Umbilical cord (tissue), 2 donors: ENCODE data around the gene AMD1. TPM values are rescaled to one million over a fixed set of nuclear protein-coding genes. Genes with fewer than 3 reads are reported as not detected.
"Not testable (repeated sequence)": the region's sequence is repeated elsewhere in the genome, so short reads cannot be mapped to it uniquely, and the experiment has no call there.

Experiments
- DNase-seq: peaks from one replicate; pipeline ENCODE4 v3.0.0-alpha.2; 2015; ENCODE audit warnings: low spot score
- total RNA-seq: library from RNA; depleted of rRNA; stranded (reverse); fragments of >200 nt; gene quantifications from one replicate; pipeline ENCODE4 v1.2.3, GENCODE V29; 2014; ENCODE audit warnings: low replicate concordance; ENCODE audit not compliant: insufficient read depth

Gene AMD1
- total RNA-seq, 1 donor from 2014 or later = 70.1 TPM

DNA sequence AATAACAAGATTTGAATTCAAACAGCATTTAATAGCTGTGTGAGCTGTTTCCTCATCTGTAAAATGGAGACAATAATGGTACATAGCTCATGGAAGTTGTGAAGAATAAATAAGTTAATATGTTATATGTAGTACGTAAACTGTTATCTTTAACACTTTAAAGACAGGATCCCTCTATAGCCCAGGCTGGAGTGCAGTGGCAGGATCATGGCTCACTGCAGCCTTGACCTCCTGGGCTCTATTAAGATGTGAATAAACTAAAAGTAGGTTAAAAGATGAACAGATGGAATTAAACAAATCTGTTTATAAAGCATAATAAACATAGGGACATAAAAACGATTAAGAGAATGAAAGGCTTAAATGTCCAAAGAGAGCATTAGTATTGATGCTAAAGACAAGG lies 3.0 kb downstream of the AMD1 start:
- no peak for DNase-seq

- peak; percentile 34 for DNase-seq
Observed at GRCh38 chr6:110878751-110879522, 4.4 kb downstream of the AMD1 start.

GRCh38 chr6:110880651-110881050 lies 6.1 kb downstream of the AMD1 start:
- no peak for DNase-seq

DNA sequence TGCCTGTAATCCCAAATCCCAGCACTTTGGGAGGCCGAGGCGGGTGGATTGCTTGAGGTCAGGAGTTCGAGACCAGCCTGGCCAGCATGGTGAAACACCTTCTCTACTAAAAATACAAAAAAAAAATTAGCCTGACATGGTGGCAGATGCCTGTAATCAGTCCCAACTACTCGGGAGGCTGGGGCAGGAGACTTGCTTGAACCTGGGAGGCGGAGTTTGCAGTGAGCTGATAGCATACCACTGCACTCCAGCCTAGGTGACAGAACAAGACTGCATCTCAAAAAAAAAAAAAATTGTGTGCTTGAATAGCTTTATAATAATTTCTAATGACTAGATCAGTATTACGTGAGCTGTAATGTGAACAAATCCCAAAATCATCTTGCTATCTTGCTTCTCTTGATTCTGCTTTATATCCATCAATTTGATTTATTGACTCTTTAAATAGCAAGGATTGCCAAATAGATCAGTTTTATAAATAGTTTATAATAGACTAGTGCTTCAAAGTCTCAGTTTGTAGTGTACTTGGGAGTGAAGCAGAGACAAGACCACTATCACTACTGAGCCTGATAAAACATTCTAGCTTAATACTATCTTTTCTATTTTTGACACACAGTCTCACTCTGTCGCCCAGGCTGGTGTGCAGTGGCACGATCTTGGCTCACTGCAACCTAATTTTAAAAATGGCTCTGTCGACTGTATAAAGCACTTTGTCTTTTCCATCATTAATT lies 7.1 kb downstream of the AMD1 start:
- DNase-seq = no peak

- DNase-seq = peak; percentile 21
Observed at GRCh38 chr6:110882274-110882619, 7.7 kb downstream of the AMD1 start.

DNA sequence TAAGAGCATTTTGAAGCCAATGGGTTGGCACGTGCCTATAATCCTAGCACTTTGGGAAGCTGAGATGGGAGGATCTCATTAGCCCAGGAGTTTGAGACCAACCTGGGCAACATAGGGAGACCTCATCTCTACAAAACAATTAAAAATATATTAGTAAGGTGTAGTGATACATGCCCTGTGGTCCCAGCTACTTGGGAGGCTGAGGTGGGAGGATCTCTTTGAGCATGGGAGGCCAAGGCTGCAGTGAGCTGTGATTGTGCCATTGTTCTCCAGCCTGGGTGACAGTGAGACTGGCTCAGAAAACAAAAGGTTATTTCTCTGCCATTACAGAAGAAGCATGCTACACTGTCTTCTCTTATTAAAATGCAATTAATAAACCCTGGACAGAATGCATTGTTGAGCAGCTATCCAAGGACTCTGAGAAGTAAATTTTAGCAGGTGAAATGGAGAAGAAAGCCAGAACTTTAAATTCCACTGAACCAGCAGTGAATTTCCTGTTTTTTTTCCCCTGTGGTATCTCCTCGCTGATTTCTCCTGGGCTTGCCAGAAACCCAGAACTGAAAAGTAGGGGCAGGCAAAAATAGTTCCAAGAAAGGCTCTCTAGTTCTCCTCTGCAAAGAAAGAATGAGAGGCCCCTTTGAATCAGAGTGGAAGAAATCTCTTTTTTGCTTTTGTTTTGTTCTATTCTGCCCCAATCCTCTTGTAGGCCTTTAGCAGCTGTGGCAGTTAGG lies 8.4 kb downstream of the AMD1 start:
- DNase-seq = peak; percentile 20

DNA sequence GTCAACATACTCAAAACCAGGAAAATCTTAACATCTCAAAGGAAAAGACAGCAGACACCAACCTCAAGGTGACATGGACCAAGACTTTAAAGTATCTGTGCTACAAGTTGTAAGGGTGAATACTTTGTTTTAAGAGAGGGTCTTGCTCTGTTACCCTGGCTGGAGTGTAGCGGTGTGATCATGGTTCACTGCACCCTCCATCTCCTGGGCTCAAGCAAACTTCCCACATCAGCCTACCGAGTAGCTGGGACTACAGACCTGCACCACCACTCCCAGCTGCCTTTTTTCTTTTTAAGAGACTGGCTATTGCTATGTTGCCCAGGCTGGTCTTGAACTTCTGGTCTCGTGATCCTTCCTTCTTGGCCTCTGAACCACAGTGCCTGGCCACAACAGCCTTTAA lies 9.7 kb downstream of the AMD1 start:
- DNase-seq = no peak

- no peak for DNase-seq
Observed at GRCh38 chr6:110885526-110885925, 10.9 kb downstream of the AMD1 start.

DNA sequence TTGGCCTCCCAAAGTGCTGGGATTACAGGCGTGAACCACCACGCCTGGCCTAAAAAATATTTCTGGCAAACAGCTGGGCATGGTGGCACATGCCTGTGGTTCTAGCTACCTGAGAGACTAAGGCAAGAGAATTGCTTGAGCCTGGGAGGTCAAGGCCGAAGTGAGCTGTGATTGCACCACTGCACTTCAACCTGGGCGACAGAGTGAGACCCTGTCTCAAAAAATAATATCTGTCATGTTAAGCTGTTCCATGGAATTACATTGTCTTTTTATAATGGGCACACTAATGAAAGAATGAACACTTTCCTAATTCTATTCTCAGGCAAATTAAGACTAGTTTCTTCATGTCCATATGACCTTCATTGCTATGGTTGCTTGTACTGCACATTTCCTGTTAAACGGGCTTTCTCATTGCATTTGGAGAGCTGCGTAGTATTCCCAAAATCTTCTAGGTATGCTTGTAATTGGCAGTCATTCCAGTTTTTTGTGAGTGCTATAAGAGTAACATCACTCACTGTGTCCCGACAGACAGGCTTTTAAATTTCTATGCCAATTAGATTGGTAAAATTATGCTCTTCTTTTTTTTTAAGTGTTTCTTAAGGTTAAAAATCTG lies 12.1 kb downstream of the AMD1 start:
- DNase-seq = no peak

DNA sequence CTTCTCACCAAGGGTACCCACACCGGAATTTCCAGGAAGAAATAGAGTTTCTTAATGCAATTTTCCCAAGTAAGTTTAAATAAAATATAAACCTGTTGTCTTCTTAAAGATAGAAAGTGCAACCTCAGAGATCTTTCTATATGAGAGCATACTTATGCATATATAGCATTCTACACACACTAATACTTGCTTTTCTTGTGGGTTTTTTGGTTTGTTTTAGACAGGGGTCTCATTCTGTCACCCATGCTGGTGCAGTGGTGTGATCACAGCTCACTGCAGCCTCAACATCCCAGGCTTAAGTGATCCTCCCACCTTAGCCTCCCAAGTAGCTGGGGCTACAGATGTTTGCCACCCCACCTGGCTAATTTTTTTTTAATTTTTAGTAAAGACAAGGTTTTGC lies 15.7 kb downstream of the AMD1 start:
- no peak for DNase-seq

DNA sequence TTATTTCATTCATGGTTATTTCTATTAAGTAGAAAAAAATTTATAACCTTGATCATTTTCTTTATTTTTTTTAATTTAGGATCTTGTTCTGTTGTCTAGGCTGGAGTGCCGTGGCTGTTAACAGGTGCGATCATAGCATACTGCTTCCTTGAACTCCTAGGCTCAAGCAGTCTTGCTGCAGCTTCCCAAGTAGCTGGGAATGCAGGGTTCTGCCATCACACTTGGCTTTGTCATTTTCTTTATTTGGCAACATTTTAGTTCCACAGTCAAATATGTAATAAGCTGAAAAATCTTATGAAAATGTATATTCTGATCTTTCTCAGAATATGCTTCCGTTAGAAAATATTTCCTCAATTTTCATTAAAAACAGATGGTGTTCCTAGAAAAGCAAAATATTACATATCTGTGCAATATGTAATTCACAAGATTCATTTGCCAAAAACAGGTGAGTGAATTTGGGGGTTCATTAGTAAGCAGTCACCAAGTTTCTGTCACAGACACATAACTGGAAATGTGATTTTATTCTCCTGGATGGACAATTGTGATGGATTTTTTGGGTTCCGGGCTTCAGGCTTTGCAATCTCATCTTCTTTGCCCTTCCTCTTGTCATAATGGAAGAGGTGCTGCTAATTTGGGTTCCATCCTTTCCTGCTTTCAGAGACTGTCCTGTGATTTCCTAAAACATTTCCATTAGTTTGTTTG lies 21.5 kb downstream of the AMD1 start:
- no peak for DNase-seq

DNA sequence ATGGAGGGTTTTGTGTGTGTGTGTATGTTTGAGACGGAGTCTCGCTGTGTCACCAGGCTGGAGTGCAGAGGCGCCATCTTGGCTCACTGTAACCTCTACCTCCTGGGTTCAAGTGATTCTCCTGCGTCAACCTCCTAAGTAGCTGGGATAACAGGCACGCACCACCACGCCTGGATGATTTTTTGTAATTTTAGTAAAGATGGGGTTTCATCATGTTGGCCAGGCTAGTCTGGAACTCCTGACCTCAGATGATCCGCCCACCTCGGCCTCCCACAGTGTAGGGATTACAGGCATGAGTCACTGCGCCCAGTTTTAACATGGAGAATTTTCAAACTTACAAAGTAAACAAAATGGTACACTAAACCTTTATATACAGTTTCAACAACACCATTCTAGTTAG lies 22.8 kb downstream of the AMD1 start:
- DNase-seq = no peak

- no peak for DNase-seq
Observed at GRCh38 chr6:110898111-110898510, 23.5 kb downstream of the AMD1 start.

DNA sequence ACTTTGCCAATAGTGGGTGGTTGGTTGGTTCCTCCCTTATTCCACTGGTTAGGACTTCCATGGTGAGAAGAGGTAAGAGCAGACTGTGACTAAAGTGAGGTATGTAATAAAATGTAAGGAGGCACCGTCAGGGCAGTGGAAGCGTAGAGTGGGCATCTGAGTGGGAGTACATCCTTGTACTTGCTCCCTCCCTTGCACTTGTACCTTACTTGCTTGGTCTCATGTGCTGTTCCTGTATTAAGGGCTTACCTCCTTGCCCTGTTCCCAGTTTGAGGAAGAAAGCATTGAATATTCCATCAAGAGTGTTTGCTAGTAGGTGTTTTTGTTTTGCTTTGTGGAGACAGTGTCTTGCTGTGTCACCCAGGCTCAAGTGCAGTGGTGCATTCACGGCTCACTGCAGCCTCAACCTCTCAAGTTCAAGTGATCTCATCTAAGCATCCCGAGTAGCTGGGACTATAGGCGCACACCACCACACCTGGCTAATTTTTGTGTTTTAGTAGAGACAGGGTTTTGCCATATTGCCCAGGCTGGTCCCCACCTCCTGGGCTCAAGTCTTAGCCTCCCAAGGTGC lies 25.5 kb downstream of the AMD1 start:
- DNase-seq = no peak

DNA sequence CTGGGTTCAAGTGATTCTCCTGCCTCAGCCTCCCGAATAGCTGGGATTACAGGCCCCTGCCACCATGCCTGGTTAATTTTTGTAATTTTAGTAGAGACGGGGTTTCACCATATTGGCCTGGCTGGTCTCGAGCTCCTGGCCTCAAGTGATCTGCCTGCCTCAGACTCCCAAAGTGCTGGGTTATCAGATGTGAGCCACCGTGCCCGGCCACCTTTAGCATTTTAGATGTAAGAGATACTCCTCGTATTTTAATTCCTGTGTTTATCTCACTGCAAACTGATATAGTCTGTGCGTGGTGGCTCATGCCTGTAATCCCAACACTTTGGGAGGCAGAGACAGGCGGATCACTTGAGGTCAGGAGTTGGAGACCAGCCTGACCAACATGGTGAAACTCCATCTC lies 27.0 kb downstream of the AMD1 start:
- not testable (repeated sequence) for DNase-seq

GRCh38 chr6:110902091-110902490 lies 27.5 kb downstream of the AMD1 start:
- no peak for DNase-seq

DNA sequence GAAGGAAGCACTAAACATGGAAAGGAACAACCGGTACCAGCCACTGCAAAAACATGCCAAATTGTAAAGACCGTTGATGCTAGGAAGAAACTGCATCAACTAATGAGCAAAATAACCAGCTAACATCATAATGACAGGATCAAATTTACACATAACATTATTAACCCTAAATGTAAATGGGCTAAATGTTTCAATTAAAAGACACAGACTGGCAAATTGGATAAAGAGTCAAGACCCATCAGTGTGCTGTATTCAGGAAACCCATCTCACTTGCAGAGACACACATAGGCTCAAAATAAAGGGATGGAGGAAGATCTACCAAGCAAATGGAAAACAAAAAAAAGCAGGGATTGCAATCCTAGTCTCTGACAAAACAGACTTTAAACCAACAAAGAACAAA lies 31.7 kb downstream of the AMD1 start:
- DNase-seq = not testable (repeated sequence)

- no peak for DNase-seq
Observed at GRCh38 chr6:110930781-110931180, 56.2 kb downstream of the AMD1 start.

- DNase-seq = no peak
Observed at GRCh38 chr6:110933912-110934311, 59.3 kb downstream of the AMD1 start.

- no peak for DNase-seq
Observed at GRCh38 chr6:110934381-110934898, 59.9 kb downstream of the AMD1 start.

DNA sequence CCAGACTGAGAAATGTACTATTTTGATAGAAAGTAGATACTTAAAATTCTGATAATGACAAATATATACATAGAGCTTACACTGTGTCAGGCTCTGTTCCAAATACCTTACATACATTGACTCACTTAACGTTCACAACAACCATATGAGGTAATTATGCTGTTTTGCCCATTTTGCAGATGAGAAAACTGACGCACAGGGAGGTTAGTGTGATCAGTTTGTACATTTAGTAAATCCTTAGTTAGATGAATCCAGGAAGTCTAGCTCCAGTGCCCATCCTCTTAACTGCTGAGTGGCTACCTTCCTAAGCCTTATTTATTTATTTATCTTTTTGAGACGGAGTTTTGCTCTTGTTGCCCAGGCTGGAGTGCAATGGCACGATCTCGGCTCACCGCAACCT lies 60.6 kb downstream of the AMD1 start:
- no peak for DNase-seq
